H1 (cell line): ENCODE results near the gene HSDL2. TPM values are rescaled to one million over a fixed set of nuclear protein-coding genes. Genes with fewer than 3 reads are reported as not detected.

Source experiments
- CTCF ChIA-PET: fragments of 300-600 bp; sonication (Branson Sonifier 250); formaldehyde crosslinking; loops from one replicate; lab custom pipeline; 2021; ENCODE audit not compliant: partially characterized antibody; lab: Charles Lee
- POLR2A ChIA-PET: fragments of 300-600 bp; sonication (Branson Sonifier 250); formaldehyde crosslinking; loops from one replicate; lab custom pipeline; 2021; ENCODE audit warnings: inconsistent platforms; ENCODE audit not compliant: partially characterized antibody; lab: Charles Lee
- DNase-seq, 2 experiments: peaks; one replicate each; pipeline versions ENCODE4 v3.0.0 to v3.0.0-alpha.2; 2010 to 2022; ENCODE audit warnings: low spot score in 2 of 2, low read depth in 1 of 2, mixed read lengths in 1 of 2
- FAIRE-seq: peaks from 2 replicates; lab custom pipeline; 2011; peaks lifted over from hg19 to GRCh38; lab: Jason Lieb, UNC
- H2AFZ ChIP-seq: 2 replicates; pipeline ENCODE4 v1.8.1; 2012; ENCODE audit warnings: low read length, inconsistent platforms
- H2AK5ac ChIP-seq: 2 replicates; pipeline ENCODE4 v1.6.1; 2013; ENCODE audit warnings: low read depth, low read length
- H2BK120ac ChIP-seq: replicated peaks from 2 replicates; pipeline ENCODE3; 2013; ENCODE audit warnings: low read depth, low read length, inconsistent platforms
- H2BK12ac ChIP-seq: 2 replicates; pipeline ENCODE4 v1.6.1; 2013; ENCODE audit warnings: low read depth, low read length
- H2BK15ac ChIP-seq: 2 replicates; pipeline ENCODE4 v1.6.1; 2013; ENCODE audit warnings: low read length
- H2BK20ac ChIP-seq: 2 replicates; pipeline ENCODE4 v1.6.1; 2013; ENCODE audit warnings: low read length
- H2BK5ac ChIP-seq: 2 replicates; pipeline ENCODE4 v1.6.1; 2013; ENCODE audit warnings: low read depth, low read length
- H3K14ac ChIP-seq: 2 replicates; pipeline ENCODE4 v1.6.1; 2013; ENCODE audit warnings: inconsistent platforms; ENCODE audit not compliant: insufficient read length
- H3K18ac ChIP-seq: 2 replicates; pipeline ENCODE4 v1.6.1; 2013; ENCODE audit warnings: low read length; ENCODE audit errors: extremely low read depth
- H3K23ac ChIP-seq: 2 replicates; pipeline ENCODE4 v1.6.1; 2013; ENCODE audit warnings: inconsistent platforms; ENCODE audit not compliant: insufficient read length
- H3K23me2 ChIP-seq: 2 replicates; pipeline ENCODE4 v1.6.1; 2013; ENCODE audit warnings: low read depth, low read length
- H3K27ac ChIP-seq: 2 replicates; pipeline ENCODE4 v1.6.1; 2011; ENCODE audit warnings: low read depth, low read length, inconsistent platforms
- H3K27me3 ChIP-seq, 4 experiments: replicated peaks in 1 of 4; 1 replicate in 1 of 4; 2 replicates in 3 of 4; pipeline versions ENCODE4 v1.6.1 to v1.8.1; 2011 to 2013; ENCODE audit warnings: low read length in 3 of 4, mild to moderate bottlenecking in 3 of 4, inconsistent platforms in 2 of 4, mixed read lengths in 2 of 4, moderate library complexity in 1 of 4; ENCODE audit not compliant: control insufficient read depth in 3 of 4, insufficient read depth in 3 of 4; ENCODE audit errors: extremely low read depth in 1 of 4
- H3K36me3 ChIP-seq, 4 experiments: 2 replicates each; pipeline versions ENCODE4 v1.6.1 to v1.8.1; 2011 to 2013; ENCODE audit warnings: mild to moderate bottlenecking in 4 of 4, low read length in 3 of 4, moderate library complexity in 2 of 4, control low read depth in 1 of 4, inconsistent platforms in 1 of 4; ENCODE audit not compliant: insufficient read depth in 4 of 4, control insufficient read depth in 2 of 4
- H3K4ac ChIP-seq: replicated peaks from 2 replicates; pipeline ENCODE3; 2013; ENCODE audit warnings: low read length, low read depth, mixed read lengths, inconsistent platforms; ENCODE audit not compliant: insufficient read length
- H3K4me1 ChIP-seq, 4 experiments: replicated peaks in 1 of 4; 1 replicate in 1 of 4; 2 replicates in 3 of 4; pipeline versions ENCODE4 v1.6.1 to v1.8.1; 2011 to 2013; ENCODE audit warnings: low read length in 3 of 4, inconsistent platforms in 2 of 4, mixed read lengths in 1 of 4; ENCODE audit not compliant: insufficient read depth in 4 of 4, control insufficient read depth in 3 of 4
- H3K4me2 ChIP-seq, 2 experiments: 2 replicates each; pipeline versions ENCODE4 v1.6.1 to v1.8.1; 2011 to 2013; ENCODE audit warnings: low read depth in 2 of 2, low read length in 2 of 2, control low read depth in 1 of 2, inconsistent platforms in 1 of 2, mild to moderate bottlenecking in 1 of 2; ENCODE audit not compliant: insufficient read depth in 1 of 2
- H3K4me3 ChIP-seq, 4 experiments: fragments of 200-600, 300-600 bp in 1 of 4; sonication (generic), shearing (Covaris generic), sonication (Bioruptor Twin) in 1 of 4; 2 replicates each; pipeline versions ENCODE4 v1.5.1 to v1.8.1; 2011 to 2016; ENCODE audit warnings: low read length in 4 of 4, low read depth in 3 of 4, control low read depth in 2 of 4, inconsistent platforms in 2 of 4, mild to moderate bottlenecking in 2 of 4, mixed read lengths in 1 of 4, moderate library complexity in 1 of 4; ENCODE audit not compliant: insufficient read depth in 2 of 4; ENCODE audit errors: extremely low read depth in 1 of 4
- H3K56ac ChIP-seq: replicated peaks from 2 replicates; pipeline ENCODE3; 2013; ENCODE audit warnings: low read depth, mild to moderate bottlenecking, mixed read lengths, low read length, inconsistent platforms; ENCODE audit not compliant: insufficient read length
- H3K79me1 ChIP-seq: 2 replicates; pipeline ENCODE4 v1.6.1; 2013; ENCODE audit warnings: low read depth, low read length, control low read depth
- H3K79me2 ChIP-seq, 2 experiments: 2 replicates each; pipeline versions ENCODE4 v1.6.1 to v1.8.1; 2012 to 2013; ENCODE audit warnings: low read length in 2 of 2, mild to moderate bottlenecking in 2 of 2, inconsistent platforms in 1 of 2; ENCODE audit not compliant: insufficient read depth in 2 of 2, control insufficient read depth in 1 of 2
- H3K9ac ChIP-seq, 4 experiments: replicated peaks in 1 of 4; 1 replicate in 1 of 4; 2 replicates in 3 of 4; pipeline versions ENCODE4 v1.6.1 to v1.8.1; 2011 to 2013; ENCODE audit warnings: low read depth in 3 of 4, low read length in 3 of 4, control low read depth in 2 of 4, mild to moderate bottlenecking in 2 of 4, moderate library complexity in 2 of 4, inconsistent platforms in 1 of 4; ENCODE audit errors: extremely low read depth in 1 of 4
- H3K9me3 ChIP-seq, 2 experiments: 2 replicates each; pipeline versions ENCODE4 v1.6.1 to v1.8.1; 2012 to 2013; ENCODE audit warnings: mild to moderate bottlenecking in 2 of 2, moderate library complexity in 2 of 2, control low read depth in 1 of 2, inconsistent platforms in 1 of 2, low read depth in 1 of 2, low read length in 1 of 2, mixed read lengths in 1 of 2; ENCODE audit not compliant: insufficient read depth in 2 of 2
- H4K20me1 ChIP-seq, 2 experiments: replicated peaks in 1 of 2; 2 replicates each; pipeline versions ENCODE3 to v1.8.1; 2011 to 2013; ENCODE audit warnings: inconsistent platforms in 2 of 2, low read length in 2 of 2, mild to moderate bottlenecking in 1 of 2; ENCODE audit not compliant: insufficient read depth in 2 of 2, control insufficient read depth in 1 of 2
- H4K5ac ChIP-seq: 2 replicates; pipeline ENCODE4 v1.6.1; 2013; ENCODE audit warnings: low read length, low read depth, mixed read lengths, inconsistent platforms; ENCODE audit not compliant: insufficient read length
- H4K8ac ChIP-seq: 2 replicates; pipeline ENCODE4 v1.8.0; 2013; ENCODE audit warnings: mild to moderate bottlenecking, moderate library complexity, low read length, inconsistent platforms; ENCODE audit not compliant: insufficient read depth; ENCODE audit errors: extremely low read depth
- H4K91ac ChIP-seq: replicated peaks from 2 replicates; pipeline ENCODE3; 2013; ENCODE audit warnings: low read length, mixed read lengths, inconsistent platforms; ENCODE audit not compliant: insufficient read length
- CREB1 ChIP-seq: IDR thresholded peaks from 2 replicates; pipeline ENCODE4 v1.6.1; 2012; ENCODE audit warnings: inconsistent platforms
- HDAC2 ChIP-seq, 2 experiments: fragments of 300-600 bp in 1 of 2; sonication (generic) in 1 of 2; IDR thresholded peaks; 2 replicates each; pipeline ENCODE4 v1.6.1; 2011 to 2012; ENCODE audit warnings: low read depth in 2 of 2, low read length in 2 of 2, mild to moderate bottlenecking in 2 of 2, moderate library complexity in 2 of 2, borderline replicate concordance in 1 of 2, inconsistent platforms in 1 of 2
- SRF ChIP-seq: IDR thresholded peaks from 2 replicates; pipeline ENCODE4 v1.6.1; 2011; ENCODE audit warnings: mild to moderate bottlenecking, low read depth, low read length, moderate library complexity
- WGBS, 2 experiments: shearing (Covaris generic) in 1 of 2; methylation state at CpG; one replicate each; pipeline versions ENCODE4 v1.1.6 to v1.1.7; 2013 to 2015; ENCODE audit warnings: low lambda C conversion rate in 2 of 2, mixed read lengths in 2 of 2, inconsistent platforms in 1 of 2, low coverage in 1 of 2, missing lambda C conversion rate in 1 of 2; ENCODE audit not compliant: insufficient replicate concordance in 2 of 2, insufficient coverage in 1 of 2, insufficient read length in 1 of 2; ENCODE audit errors: extremely low coverage in 1 of 2, missing lambda C conversion rate in 1 of 2; 5-methylcytosine and 5-hydroxymethylcytosine counted together
- polyA plus RNA-seq, 7 experiments: library from polyadenylated mRNA; depleted of rRNA in 3 of 7; stranded (reverse) in 5 of 7; unstranded in 2 of 7; fragments of >200 nt in 5 of 7; fragments of 200-250 nt in 2 of 7; gene quantifications; 1 replicate in 5 of 7; 2 replicates in 1 of 7; 4 replicates in 1 of 7; pipeline versions ENCODE4 v1.2.1 to v1.2.3, GENCODE V29; 2011 to 2013; ENCODE audit warnings: missing spikeins in 2 of 7, mixed read lengths in 2 of 7
- total RNA-seq: library from RNA; stranded (reverse); fragmentation: NEBNext Ultra II Directional; extraction: Animal tissue kit (Norgen Biotek cat#: 25700); gene quantifications from 2 replicates; pipeline ENCODE4 v1.2.1, GENCODE V29; 2021
- TF ChIP-seq, protein P1 (sequence below): IDR thresholded peaks from 2 replicates; pipeline ENCODE4 v1.6.1; 2012; ENCODE audit warnings: inconsistent platforms

HSDL2 gene
- total and polyA plus RNA-seq, 2 of the 8 experiments (the other 6 are each of a cell fraction or from before 2014, with no cell fraction given), result 6.6 to 15.4 TPM

GRCh38 chr9:112355427-112355897 lies 24.4 kb upstream of the HSDL2 start:
- Histone ChIP-seq H3K23ac (no peak overlapping the region), H4K5ac (no peak overlapping the region), H3K79me2 (no peaks in the 10 kb centered on the region), H2BK5ac (no peak overlapping the region), H3K27me3 (no peaks in the 10 kb centered on the region; a peak in 1 of 7 replicates), H3K14ac (no peak overlapping the region), H2BK15ac (no peak overlapping the region), H4K91ac (no peak overlapping the region), H4K20me1 (no peaks in the 10 kb centered on the region), H3K4me2 (no peak overlapping the region), H3K56ac (no peak overlapping the region), H2BK12ac (no peak overlapping the region), H3K4ac (no peak overlapping the region), H2AK5ac (no peak overlapping the region), H3K79me1 (no peaks in the 10 kb centered on the region), H2AFZ (no peak overlapping the region), H3K9me3 (no peaks in the 10 kb centered on the region), H3K18ac (no peak overlapping the region), H3K4me3 (no peak overlapping the region), H2BK20ac (no peak overlapping the region), H2BK120ac (no peak overlapping the region), H3K4me1 (no peaks in the 10 kb centered on the region), H3K36me3 (no peaks in the 10 kb centered on the region)
- WGBS, 2 experiments, result 89% methylated on average over 7 of the region's 8 CpGs; no CpG with 5 or more reads in 1 of the 2 experiments
- ChIA-PET CTCF (interaction anchor here (0.6 to 1.7 kb wide), 6 partner anchors 10 to 267 kb away, joined by 3 to 6 read pairs (median 5); no protein-coding TSS in a partner anchor), POLR2A (interaction anchor here (0.6 kb wide), 1 partner anchor 114 kb away, joined by 3 read pairs; no protein-coding TSS in a partner anchor)
- DNase-seq (no peak), FAIRE-seq (no peak)
- no peak for TF ChIP-seq SRF
- TF ChIP-seq, protein P1, sequence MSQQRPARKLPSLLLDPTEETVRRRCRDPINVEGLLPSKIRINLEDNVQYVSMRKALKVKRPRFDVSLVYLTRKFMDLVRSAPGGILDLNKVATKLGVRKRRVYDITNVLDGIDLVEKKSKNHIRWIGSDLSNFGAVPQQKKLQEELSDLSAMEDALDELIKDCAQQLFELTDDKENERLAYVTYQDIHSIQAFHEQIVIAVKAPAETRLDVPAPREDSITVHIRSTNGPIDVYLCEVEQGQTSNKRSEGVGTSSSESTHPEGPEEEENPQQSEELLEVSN, result no peak
- no peak for TF ChIP-seq HDAC2 (IDR thresholded peaks at IDR 0.05; ENCODE audit: borderline replicate concordance in 1 of 2, low read depth in 2 of 2, low read length in 2 of 2)
- TF ChIP-seq CREB1, result no peak
- TF ChIP-seq, all 59 proteins: peak for 0
- Histone ChIP-seq H4K8ac (no peak overlapping the region), H3K27ac (no peak overlapping the region), H3K9ac (no peak overlapping the region), H3K23me2 (no peaks in the 10 kb centered on the region)
